ENCODE measurements around the gene FOXP1. TPM values are rescaled to one million over a fixed set of nuclear protein-coding genes. Genes with fewer than 3 reads are reported as not detected.
A peak's percentile ranks its signal among the peaks of the same experiment; 100 is the strongest.

The FOXP1 gene
- polyA plus RNA-seq, 4 donors, result 16.0 to 45.3 (median 39.0) TPM

DNA sequence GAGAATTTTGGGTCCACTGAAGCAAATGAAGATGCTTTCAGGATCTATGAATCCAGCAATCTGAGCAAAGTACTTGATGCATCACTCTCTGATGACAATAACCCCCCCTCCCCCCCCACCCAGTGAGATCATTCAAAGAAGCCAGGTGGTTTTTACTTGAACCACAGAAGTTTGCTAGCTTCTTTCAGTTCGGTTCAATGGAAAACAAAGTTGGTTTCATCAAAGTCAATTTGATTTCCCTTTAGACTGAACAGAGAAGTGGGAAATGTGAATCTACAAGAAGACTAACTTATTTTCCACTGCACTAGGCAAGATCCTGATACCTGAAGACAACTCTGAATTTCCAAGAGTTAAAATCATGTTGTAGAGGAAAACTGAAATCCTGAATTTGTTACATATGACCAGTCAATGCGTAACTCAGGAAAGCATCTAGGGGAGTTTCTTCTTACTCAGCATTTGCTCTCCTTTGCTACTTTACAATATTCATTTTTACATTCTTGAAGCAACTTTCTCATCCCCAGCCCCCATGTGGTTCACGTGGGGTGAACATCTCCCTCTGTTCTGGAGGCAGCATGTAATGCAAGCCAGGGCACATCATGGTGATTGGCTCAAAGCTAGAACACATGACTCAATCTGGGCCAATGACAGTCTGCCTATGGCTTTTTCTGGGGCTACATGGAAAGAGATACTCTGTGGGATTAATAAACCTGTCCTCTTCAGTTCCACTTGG, 572.6 kb downstream of the FOXP1 start:
- no peak for DNase-seq (ENCODE audit: low read depth in 4 of 4, low spot score in 3 of 4)

DNA sequence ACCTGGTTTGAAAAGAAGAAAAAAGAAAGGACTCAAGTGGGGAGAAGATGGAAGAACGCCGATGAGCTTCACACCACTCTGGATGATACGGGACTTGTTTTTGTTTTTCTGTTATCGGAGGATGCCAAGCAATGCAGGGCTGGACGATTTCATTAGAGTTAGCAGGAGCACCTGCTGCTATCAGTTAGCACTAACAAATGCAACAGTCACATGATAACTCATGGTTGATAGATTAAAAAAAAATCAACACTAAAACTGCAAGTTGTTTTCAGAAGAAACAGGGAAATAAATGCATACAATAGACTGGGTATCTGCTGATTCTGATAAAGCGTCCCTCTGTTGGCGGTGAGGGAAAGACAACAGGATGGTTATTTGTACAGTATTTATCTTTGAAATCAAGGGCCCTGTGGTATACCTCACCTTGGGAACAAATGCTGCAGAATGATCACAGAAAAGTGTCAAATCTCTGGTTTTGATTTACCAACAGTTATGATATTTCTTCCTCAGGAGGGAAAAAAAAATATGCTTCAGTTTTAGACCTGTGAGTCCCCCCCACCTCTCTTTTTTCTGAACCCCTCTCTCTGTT, 575.1 kb downstream of the FOXP1 start:
- no peak for DNase-seq (ENCODE audit: low read depth in 4 of 4, low spot score in 3 of 4)

DNA sequence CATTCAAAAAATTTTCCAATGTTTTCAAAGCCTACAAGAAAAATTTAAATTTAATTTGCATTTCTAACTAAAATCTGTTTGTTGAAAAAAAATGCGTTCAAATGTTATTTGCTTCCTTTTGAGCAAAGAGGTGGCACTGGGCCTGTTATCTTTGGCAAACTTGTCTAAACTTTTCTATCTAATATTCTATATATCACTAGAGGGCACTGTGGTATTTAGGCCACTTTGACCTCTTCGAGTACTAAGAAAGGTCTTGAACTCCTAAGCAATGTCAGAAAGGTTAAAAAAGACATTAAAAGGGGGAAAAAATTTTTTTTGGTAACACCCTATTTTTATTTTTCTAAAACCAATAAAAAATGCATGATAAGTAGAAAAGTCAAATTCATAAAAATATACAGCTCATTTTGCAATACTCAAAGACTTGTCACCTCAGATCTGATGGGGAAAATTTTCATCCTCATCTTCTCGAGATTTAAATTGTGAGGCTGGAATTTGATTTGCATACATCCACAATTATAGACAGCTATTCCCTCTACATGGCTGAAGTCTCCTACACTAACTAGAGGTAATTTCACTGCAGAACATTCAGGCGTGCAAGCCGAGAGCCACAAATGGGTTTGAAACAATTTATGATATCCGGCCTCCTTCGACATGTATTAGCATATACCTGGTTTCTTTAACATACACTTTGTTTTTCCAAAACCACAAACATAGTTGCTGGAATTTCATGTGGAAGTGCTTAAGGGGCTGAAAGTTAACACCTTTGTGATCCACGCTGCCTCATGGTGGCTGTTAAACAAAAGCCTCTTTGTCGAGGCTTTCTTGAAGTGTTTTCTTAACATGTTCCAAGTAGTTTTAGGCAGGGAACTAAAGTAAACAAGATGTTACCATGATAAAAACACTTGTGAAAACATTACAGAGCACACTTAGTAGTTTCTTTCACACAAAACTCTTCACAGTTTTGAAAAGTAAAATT, 576.4 kb downstream of the FOXP1 start:
- no peak for DNase-seq (ENCODE audit: low read depth in 4 of 4, low spot score in 3 of 4)

DNA sequence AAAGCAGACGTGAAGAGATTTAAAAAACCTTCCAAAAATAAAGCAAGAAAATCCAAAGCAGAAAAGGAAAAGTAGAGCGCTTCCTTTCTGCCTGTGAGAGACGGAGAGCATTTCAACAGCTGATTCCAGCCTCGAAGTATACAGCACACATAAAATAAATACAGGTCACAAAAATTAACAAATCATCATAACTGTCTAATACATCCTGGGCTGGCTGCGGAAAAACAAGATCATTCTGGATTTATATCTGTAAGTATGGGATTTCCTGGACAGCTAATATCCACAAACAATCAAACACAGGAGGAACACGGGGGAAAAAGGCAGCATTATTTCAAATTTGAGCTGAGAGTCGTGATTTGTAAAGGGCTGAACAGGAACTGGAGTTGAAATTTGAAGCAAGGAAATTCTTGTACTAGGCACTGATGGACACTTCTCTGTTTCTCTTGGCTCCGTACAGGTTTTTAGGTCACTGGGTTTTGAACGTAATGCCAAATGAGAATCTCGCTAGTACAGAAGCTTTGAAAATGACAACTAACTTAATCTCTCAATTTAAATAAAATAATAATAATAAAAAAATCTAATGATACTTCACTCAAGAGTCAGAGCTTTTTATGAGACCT, 577.7 kb downstream of the FOXP1 start:
- DNase-seq (ENCODE audit: low read depth in 4 of 4, low spot score in 3 of 4), result no peak

DNA sequence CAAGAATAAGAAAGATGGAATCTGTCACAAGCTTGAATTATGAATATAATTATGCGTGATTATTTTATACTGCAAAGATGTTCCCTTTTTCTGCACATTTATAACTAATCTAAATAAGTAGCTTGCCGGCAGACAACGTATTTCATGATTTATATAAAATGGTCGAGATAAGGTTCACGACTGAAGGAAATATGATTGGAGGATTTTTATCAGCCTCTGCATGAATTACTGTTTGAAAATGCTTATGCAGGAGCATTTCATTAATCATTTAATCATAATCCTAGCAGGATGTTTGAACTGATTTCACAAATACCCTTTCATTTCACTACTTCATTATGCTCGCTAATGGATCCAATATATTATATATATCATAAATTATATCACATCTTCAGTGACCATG, 580.0 kb downstream of the FOXP1 start:
- DNase-seq (ENCODE audit: low read depth in 4 of 4, low spot score in 3 of 4), result no peak

DNA sequence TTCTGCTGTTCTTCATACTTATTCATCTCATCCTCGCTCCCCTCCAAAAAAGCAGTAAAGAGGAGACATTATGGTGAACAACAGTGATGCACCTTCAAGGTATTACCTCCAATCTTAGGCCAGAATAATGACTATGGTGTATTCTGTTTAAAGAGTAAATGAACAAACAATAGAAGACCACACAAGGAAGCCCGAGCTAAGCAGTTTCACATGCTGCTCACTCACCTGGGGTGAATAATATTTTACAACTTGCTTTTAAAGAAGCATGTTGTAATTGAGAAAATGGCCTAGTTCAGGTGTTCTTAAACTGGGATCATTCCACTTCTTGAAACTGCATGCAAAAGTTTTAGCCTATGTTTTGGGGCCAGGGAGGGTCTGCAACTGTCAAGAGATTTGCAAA, 581.2 kb downstream of the FOXP1 start:
- no peak for DNase-seq (ENCODE audit: low read depth in 4 of 4, low spot score in 3 of 4)

DNA sequence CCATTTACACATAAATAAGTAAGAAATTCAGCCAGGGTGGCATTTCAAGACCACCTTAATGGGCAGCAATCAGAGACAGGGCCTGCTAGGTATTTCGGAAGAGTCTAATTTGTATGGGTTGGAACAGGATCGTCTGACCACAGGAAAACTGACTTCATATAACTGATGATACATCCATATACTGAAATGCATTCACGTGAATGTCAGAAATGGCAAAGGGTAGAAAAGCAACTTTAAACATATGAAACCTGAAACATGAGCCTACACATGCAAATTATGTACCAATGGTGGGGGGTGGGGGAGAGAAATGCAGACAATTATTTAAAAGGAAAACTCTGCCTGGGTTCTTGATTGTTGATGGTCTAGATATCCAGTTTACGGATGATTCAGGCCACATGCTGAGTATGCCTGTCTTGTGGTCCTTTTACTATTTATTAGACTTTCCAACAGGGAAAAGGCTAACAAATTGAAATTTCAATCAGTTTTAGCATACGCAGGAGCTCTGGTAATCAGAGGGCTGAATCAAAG, 582.2 kb downstream of the FOXP1 start:
- no peak for DNase-seq (ENCODE audit: low read depth in 4 of 4, low spot score in 3 of 4)

DNA sequence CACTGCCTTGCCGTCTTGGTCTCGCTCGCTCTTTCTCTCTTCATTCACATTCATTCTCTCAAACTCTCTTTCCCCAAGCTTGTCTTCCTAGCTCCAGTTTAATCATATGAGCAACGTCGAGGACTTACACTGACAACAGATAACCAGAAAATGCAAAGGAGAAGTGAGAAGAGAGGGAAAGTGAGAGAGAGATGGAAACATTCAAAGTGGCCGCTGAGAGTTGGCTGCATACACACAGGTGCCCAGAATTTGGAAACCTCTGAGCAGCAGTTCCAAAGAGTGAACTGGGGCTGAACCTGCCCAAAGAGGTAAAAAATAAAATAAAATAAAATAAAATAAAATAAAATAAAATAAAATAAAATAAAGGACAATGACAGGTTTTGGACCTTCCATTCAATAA, 583.0 kb downstream of the FOXP1 start:
- no peak for DNase-seq (ENCODE audit: low read depth in 4 of 4, low spot score in 3 of 4)

DNA sequence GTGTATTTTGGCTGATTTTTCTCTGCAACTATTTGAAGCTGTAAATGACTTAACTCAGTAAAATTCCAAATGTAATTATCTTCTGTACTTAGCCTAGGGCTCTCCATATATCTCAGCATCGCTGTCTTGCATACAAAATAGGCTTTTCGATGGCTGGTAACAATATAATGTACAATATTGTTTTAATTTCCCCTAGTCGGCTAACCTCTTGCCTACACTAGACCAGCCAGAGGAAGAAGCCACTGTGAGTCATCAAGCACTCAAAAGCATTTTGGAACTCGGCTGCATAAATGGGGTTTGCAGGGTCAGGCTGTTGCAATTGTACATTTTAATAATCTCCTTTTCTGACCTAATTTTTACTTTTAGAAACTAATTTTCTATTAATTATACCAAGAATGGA, 583.8 kb downstream of the FOXP1 start:
- DNase-seq (ENCODE audit: low read depth in 4 of 4, low spot score in 3 of 4), result no peak

DNA sequence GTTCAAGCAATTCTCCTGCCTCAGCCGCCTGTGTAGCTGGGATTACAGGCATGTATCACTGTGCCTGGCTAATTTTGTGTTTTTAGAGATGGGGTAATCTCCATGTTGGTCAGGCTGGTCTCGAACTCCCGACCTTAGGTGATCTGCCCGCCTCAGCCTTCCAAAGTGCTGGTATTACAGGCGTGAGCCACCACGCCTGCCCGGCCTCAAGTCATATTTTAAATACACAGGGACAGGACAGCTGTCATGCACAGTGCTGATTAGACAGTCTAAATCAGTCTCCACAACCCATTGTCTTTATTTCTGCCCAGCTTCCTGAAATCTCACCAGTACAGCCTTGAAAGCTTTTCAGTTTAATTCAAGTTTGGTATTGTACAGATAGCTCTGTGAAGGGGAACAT, 587.4 kb downstream of the FOXP1 start:
- DNase-seq (ENCODE audit: low read depth in 4 of 4, low spot score in 3 of 4), result no peak

DNA sequence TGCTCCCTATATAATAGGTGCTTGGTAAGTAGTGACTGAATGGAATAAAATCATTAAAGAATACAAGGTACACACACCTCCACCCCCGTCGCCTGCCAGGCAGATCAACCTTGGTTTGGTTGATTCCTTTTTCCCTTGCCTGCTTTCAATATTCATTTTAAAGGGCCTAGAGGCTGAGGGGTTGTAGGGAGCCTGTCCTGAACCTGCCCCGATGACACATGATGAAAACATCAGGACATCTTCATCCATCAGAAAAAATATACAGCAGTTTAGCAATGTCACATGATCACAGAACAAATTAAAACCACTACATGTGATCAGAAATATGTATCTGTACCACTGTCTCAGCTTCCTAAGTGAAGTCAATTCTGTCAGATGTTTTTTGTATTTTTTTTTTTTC, 588.9 kb downstream of the FOXP1 start:
- no peak for DNase-seq (ENCODE audit: low read depth in 4 of 4, low spot score in 3 of 4)

DNA sequence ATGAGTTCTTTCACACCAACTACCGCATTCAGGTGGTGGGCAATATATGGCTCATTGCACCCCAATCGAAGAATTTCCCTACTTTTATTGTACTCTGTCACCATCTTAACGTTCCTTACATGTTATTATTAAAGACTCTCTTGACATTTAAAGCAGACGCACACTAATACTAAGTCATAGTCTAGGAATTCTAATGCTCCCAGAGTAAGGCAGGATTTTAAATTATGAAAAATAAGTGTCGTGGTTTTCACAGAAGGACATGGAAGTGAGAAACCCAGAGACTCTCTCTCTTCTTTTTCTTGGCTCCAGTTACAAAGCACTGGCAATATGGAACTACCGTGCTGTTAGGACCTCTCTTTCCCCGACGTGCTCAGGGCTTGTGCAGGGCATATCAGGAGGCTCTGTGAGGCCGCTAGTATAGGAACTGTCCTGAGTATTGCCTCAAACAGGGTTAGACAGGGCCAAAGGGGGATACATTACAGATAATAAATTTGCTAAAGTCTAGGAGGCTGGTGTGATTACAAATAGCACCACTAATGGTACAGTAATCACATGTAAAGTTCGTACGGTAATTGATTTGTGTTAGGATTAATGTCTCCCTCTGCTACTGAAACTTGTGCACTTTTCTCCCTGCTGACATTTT, 590.8 kb downstream of the FOXP1 start:
- DNase-seq (ENCODE audit: low read depth in 4 of 4, low spot score in 3 of 4), result no peak

DNA sequence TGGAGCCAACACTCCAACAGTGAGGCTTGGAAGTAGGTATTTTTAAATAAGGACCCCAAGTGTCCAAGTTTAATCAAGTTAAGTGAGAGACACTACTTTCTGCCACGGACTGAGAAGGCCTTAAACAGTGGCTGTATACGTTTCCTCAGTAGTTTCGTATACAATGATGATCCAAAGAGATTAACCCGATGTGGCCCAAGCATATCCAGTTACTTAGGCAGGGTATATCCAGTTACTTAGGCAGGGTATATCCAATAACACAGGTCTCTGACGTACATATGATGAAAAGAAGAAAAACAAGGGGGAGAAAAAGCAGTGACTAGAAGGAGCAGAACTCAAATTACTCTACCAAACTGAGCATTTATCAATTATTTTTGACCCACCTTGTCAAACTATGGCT, 591.4 kb downstream of the FOXP1 start:
- DNase-seq (ENCODE audit: low read depth in 4 of 4, low spot score in 3 of 4), result no peak

DNA sequence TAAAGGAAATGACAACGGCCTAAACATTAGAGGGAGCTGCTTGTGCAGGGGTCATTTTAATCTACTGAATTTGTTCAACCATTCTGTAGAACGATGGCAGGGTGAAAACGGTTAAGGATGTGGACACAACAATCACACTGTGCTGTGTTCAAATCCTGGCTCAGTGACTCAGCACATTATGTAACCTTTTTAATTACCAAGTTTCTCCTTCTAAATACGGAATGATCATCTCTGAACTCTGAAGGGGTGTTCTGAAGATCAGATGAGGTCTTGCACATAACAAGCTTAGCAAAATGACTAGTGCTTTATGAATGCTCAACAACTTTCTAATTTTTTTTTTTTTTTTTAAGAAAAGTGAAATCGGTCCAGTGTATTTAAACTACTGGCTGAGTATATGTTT, 592.8 kb downstream of the FOXP1 start:
- no peak for DNase-seq (ENCODE audit: low read depth in 4 of 4, low spot score in 3 of 4)

DNA sequence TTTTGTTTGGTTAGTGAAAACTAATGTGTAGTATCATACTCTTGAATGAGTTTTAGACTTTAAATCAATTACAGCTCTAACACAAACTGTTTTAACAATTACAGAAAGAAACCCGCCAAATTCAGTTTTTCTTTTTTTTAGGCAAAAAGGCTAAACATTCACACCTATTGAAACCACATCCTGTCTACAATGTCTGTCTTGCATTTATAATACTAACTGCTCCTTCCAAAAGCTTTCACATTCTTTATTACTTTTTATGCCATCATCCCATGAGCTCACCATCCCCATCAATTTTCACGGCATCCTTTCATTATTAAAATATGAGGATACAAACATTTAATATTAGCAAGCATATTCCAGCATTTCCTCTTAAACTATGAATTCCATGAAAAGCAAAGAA, 593.3 kb downstream of the FOXP1 start:
- DNase-seq (ENCODE audit: low read depth in 4 of 4, low spot score in 3 of 4), result no peak

DNA sequence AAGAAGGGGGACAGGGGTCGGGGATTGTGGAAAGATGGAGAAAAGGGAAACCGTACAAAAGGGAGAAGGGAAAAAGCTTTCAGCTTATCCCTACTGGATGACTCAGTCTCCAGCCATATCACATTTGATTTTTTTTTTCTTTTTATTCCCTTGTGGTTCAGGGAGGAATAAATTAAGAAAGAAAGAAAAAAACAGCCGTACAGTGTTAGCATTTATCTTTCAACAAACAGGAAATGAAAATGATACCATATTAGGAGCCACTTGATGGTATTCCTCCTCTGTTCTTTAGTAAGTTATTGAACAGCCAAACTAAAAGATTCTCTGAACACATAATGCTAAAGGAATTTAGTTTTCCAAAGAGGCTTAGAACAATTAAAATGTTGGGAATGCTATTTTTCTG, 594.4 kb downstream of the FOXP1 start:
- no peak for DNase-seq (ENCODE audit: low read depth in 4 of 4, low spot score in 3 of 4)

DNA sequence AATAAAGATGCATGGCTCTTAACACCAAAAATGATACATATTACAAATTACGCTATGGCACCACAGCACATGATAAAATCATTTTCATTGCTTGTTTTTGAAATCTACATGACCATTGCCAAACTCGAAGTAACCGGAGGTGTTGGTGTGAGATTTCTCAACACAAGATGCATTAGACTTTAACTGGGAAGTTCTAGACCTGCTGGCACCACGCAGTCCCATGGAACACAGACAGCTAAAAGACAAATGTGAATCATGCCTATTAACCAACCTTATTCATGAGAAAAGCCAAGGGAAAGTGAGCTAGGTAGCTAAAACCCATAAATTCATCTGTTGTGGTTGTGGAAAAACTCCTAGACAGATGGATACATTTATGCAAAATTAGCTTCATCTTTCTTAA, 595.4 kb downstream of the FOXP1 start:
- DNase-seq (ENCODE audit: low read depth in 4 of 4, low spot score in 3 of 4), result no peak

DNA sequence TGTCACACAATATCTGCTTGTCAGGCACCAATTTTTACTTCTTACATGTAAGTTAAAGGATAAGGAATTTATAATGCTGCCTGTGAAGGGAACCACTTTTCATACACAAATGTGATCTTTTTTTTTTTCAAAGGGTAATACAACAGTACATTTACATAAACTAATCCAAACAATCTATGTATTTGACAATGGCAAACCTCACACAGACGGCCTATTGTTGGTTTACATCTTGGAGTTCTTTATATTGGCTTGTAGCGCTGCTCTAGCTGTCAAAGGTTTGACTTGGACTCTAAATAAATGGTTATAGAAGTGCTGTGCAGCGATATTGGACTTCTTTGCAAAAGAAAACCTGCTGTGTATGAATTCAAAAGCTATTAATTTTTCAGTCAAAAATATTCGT, 598.0 kb downstream of the FOXP1 start:
- DNase-seq (ENCODE audit: low read depth in 4 of 4, low spot score in 3 of 4), result no peak

DNA sequence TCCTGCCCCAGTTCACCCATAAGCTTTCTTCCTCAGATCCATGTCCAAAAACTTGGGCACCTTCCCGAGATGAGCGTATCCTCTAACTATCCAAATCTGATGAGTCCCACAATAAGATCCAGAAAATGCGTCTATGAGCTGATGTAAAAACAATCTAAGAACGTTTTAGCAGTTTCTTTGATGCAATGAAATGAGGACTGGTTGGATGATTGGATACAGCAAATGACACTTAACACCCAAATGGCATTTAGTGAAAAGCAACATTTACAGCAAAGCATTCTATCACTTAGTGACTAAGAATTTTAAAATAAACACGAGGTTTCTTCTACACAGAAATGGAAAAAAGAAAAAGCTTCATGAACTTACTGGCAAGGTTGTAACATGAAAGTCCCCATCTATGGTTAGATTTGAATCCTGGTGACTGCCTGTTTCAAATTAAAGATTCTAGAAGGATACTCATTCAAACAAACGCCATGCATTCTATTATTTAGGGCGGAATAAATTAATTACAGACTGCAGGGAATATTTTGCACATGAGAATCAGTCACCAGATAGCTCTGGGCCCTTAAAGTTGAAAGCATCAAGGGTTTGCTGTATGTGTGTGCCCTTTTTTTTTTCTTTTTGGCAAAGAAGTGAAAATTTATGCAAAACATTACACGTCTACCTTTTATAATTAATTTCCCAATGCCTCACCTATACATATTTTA, 598.6 kb downstream of the FOXP1 start:
- no peak for DNase-seq (ENCODE audit: low read depth in 4 of 4, low spot score in 3 of 4)

DNA sequence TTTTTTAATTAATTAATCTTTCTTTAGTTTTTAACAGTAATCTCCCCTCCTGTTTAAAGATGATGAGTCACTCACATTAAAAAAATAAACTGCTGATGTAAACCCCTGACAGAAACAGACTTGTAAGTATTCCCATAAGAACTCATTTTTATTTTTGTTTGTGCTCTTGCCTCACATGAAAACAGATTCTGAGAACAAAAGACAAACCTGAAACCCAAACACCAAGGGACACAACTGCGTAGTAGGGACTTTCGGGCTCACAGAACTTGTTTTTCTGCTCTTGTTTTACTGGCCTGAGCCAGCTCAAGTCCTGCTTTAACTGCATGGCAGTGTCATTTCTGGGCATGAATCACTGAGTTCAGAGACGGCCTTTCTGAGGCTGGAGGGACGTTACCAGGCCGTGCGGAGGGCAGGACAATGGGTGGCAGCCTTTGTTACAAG, 600.8 kb downstream of the FOXP1 start:
- DNase-seq (ENCODE audit: low read depth in 4 of 4, low spot score in 3 of 4), result peak in 1 of 4 donors; percentile 39

Data from left renal pelvis (tissue), 4 donors.